GM23338 (cell line): ENCODE measurements around the gene ACTG1. TPM values are rescaled to one million over a fixed set of nuclear protein-coding genes. Genes with fewer than 3 reads are reported as not detected.

ENCODE experiments used
- ATAC-seq: fragments of 200-7000 bp; cut with Tn5 transposase; 3 replicates; pipeline ENCODE4 v1.9.1; 2020
- DNase-seq: peaks from one replicate; pipeline ENCODE4 v3.0.0-alpha.2; 2015; ENCODE audit warnings: low spot score
- H2AFZ ChIP-seq: fragments of 200-600 bp; sonication (generic); 2 replicates; pipeline ENCODE4 v1.8.0; 2016; ENCODE audit warnings: antibody characterized with exemption, mild to moderate bottlenecking, moderate library complexity
- H3F3A ChIP-seq: fragments of 200-600 bp; sonication (generic); replicated peaks from 2 replicates; pipeline ENCODE4 v1.8.0; 2017; ENCODE audit warnings: antibody characterized with exemption, mixed run types, low read depth
- H3K27ac ChIP-seq: fragments of 200-600 bp; sonication (generic); 2 replicates; pipeline ENCODE4 v1.6.1; 2016; ENCODE audit warnings: low read depth
- H3K27me3 ChIP-seq: fragments of 200-600 bp; sonication (generic); 2 replicates; pipeline ENCODE4 v1.8.0; 2016; ENCODE audit warnings: mild to moderate bottlenecking, mixed run types, moderate library complexity; ENCODE audit not compliant: insufficient read depth
- H3K36me3 ChIP-seq: fragments of 200-600 bp; sonication (generic); 2 replicates; pipeline ENCODE4 v1.8.0; 2016; ENCODE audit warnings: mild to moderate bottlenecking; ENCODE audit not compliant: insufficient read depth
- H3K4me1 ChIP-seq: fragments of 200-600 bp; sonication (generic); 2 replicates; pipeline ENCODE4 v1.8.0; 2016; ENCODE audit warnings: mild to moderate bottlenecking, moderate library complexity; ENCODE audit not compliant: insufficient read depth
- H3K4me2 ChIP-seq: fragments of 200-600 bp; sonication (generic); 2 replicates; pipeline ENCODE4 v1.7.1; 2017; ENCODE audit warnings: mixed run types
- H3K4me3 ChIP-seq: fragments of 200-600 bp; sonication (generic); 2 replicates; pipeline ENCODE4 v1.6.1; 2016; ENCODE audit warnings: mixed run types
- H3K79me2 ChIP-seq: fragments of 200-600 bp; sonication (generic); replicated peaks from 2 replicates; pipeline ENCODE4 v1.8.0; 2017; ENCODE audit warnings: mild to moderate bottlenecking; ENCODE audit not compliant: insufficient read depth
- H3K9me2 ChIP-seq: fragments of 200-600 bp; sonication (generic); 2 replicates; pipeline ENCODE4 v1.8.0; 2017; ENCODE audit not compliant: insufficient read depth
- H4K20me1 ChIP-seq: fragments of 200-600 bp; sonication (generic); replicated peaks from 2 replicates; pipeline ENCODE4 v1.8.0; 2017; ENCODE audit warnings: mild to moderate bottlenecking; ENCODE audit not compliant: insufficient read depth
- H3K27ac Mint-ChIP-seq: 2 replicates; pipeline ENCODE4 v1.8.0; 2020; ENCODE audit warnings: inconsistent platforms, mild to moderate bottlenecking, moderate library complexity, mixed read lengths
- H3K27me3 Mint-ChIP-seq: 3 replicates; pipeline ENCODE4 v1.8.0; 2022; ENCODE audit warnings: low read depth, mild to moderate bottlenecking, moderate library complexity, mixed read lengths, inconsistent platforms; ENCODE audit not compliant: insufficient read depth, poor library complexity
- H3K36me3 Mint-ChIP-seq: 3 replicates; pipeline ENCODE4 v1.8.0; 2021; ENCODE audit warnings: low read depth, mild to moderate bottlenecking, inconsistent platforms, moderate library complexity, mixed read lengths
- H3K4me1 Mint-ChIP-seq: 3 replicates; pipeline ENCODE4 v1.8.0; 2020; ENCODE audit warnings: mild to moderate bottlenecking, inconsistent platforms, mixed read lengths
- H3K4me3 Mint-ChIP-seq: 3 replicates; pipeline ENCODE4 v1.8.0; 2021; ENCODE audit warnings: moderate library complexity, mild to moderate bottlenecking, inconsistent platforms, mixed read lengths
- H3K9me3 Mint-ChIP-seq: 3 replicates; pipeline ENCODE4 v1.8.0; 2020; ENCODE audit warnings: moderate library complexity, mild to moderate bottlenecking, inconsistent platforms, mixed read lengths
- CREB1 ChIP-seq: fragments of 250-450 bp; sonication (Bioruptor Pico); IDR thresholded peaks from 2 replicates; pipeline ENCODE4 v1.5.0; 2020; ENCODE audit warnings: low read depth, mild to moderate bottlenecking, moderate library complexity
- CTCF ChIP-seq, 2 experiments: fragments of 200-600 bp in 1 of 2; sonication (generic) in 1 of 2; conservative IDR thresholded peaks; 2 replicates each; pipeline versions ENCODE4 v1.5.1 to v1.6.1; 2016 to 2017; ENCODE audit warnings: antibody characterized with exemption in 2 of 2, low read depth in 2 of 2, mild to moderate bottlenecking in 2 of 2, moderate library complexity in 1 of 2
- ETS1 ChIP-seq: IDR thresholded peaks from 2 replicates; pipeline ENCODE4 v1.6.1; 2016; ENCODE audit warnings: antibody characterized with exemption
- EZH2 ChIP-seq: fragments of 200-600 bp; sonication (generic); IDR thresholded peaks from one replicate; pipeline ENCODE4 v1.8.0; 2017; ENCODE audit warnings: antibody characterized with exemption, mild to moderate bottlenecking, low read depth; ENCODE audit not compliant: unreplicated experiment
- EZH2phosphoT487 ChIP-seq: fragments of 200-600 bp; sonication (generic); IDR thresholded peaks from one replicate; pipeline ENCODE4 v1.8.1; 2018; ENCODE audit warnings: antibody characterized with exemption; ENCODE audit not compliant: unreplicated experiment
- JUNB ChIP-seq: IDR thresholded peaks from one replicate; pipeline ENCODE4 v1.6.1; 2016; ENCODE audit warnings: antibody characterized with exemption; ENCODE audit not compliant: unreplicated experiment
- NANOG ChIP-seq: IDR thresholded peaks from 2 replicates; pipeline ENCODE4 v1.6.1; 2016; ENCODE audit warnings: antibody characterized with exemption, borderline replicate concordance
- POLR2AphosphoS5 ChIP-seq: IDR thresholded peaks from 2 replicates; pipeline ENCODE4 v1.6.1; 2016; ENCODE audit warnings: antibody characterized with exemption, low read depth
- REST ChIP-seq: IDR thresholded peaks from one replicate; pipeline ENCODE4 v1.6.1; 2018; ENCODE audit warnings: antibody characterized with exemption; ENCODE audit not compliant: unreplicated experiment
- STAT1 ChIP-seq: IDR thresholded peaks from one replicate; pipeline ENCODE4 v1.6.1; 2016; ENCODE audit warnings: antibody characterized with exemption; ENCODE audit not compliant: unreplicated experiment
- ZNF114 ChIP-seq: fragments of 250-450 bp; sonication (Bioruptor Pico); IDR thresholded peaks from 2 replicates; pipeline ENCODE4 v1.5.0; 2020; ENCODE audit warnings: mild to moderate bottlenecking, moderate library complexity
- ZNF331 ChIP-seq: fragments of 250-450 bp; sonication (Bioruptor Pico); IDR thresholded peaks from 2 replicates; pipeline ENCODE4 v1.5.0; 2020; ENCODE audit warnings: low read depth, mild to moderate bottlenecking, moderate library complexity
- ZNF462 ChIP-seq: fragments of 250-450 bp; sonication (Bioruptor Pico); IDR thresholded peaks from 2 replicates; pipeline ENCODE4 v1.5.0; 2020; ENCODE audit warnings: mild to moderate bottlenecking, moderate library complexity
- polyA plus RNA-seq: library from polyadenylated mRNA; unstranded; fragments of >200 nt; fragmentation: Nextera tagmentation; extraction: Ambion mirVana; gene quantifications from 2 replicates; pipeline ENCODE4 v1.2.1, GENCODE V29; 2016
- total RNA-seq: library from RNA; depleted of rRNA; stranded (reverse); fragments of >200 nt; shearing (Covaris generic); gene quantifications from 2 replicates; pipeline ENCODE4 v1.2.3, GENCODE V29; 2014

ACTG1 gene
- total and polyA plus RNA-seq, 2 experiments from 2014 or later = 1,867 to 4,739 TPM

- ATAC-seq (no peak), DNase-seq (no peak)
- no peak overlapping the region for H3K4me3 Mint-ChIP-seq
- Histone ChIP-seq H3K79me2 (no peaks in the 10 kb centered on the region), H3K27me3 (no peaks in the 10 kb centered on the region), H3K4me2 (no peak overlapping the region), H4K20me1 (no peaks in the 10 kb centered on the region), H3K4me3 (no peak overlapping the region), H3K36me3 (no peaks in the 10 kb centered on the region), H3F3A (no peaks in the 10 kb centered on the region), H2AFZ (no peak overlapping the region), H3K27ac (no peak overlapping the region), H3K4me1 (no peaks in the 10 kb centered on the region), H3K9me2 (no peaks in the 10 kb centered on the region)
- peaks cover 8% of the 10 kb centered on the region for H3K27me3 Mint-ChIP-seq
- H3K27ac Mint-ChIP-seq = no peak overlapping the region
- no peaks in the 10 kb centered on the region for H3K36me3 Mint-ChIP-seq
- H3K4me1 Mint-ChIP-seq = peaks cover 4% of the 10 kb centered on the region; the same call in 2 of the 3 replicates
- peaks cover 3% of the 10 kb centered on the region; the same call in 2 of the 3 replicates for H3K9me3 Mint-ChIP-seq
- no peak for TF ChIP-seq NANOG
- TF ChIP-seq EZH2phosphoT487 = no peak
- no peak for TF ChIP-seq REST
- no peak for TF ChIP-seq POLR2AphosphoS5
- TF ChIP-seq CTCF (conservative IDR thresholded peaks at IDR 0.05; ENCODE audit: low read depth in 2 of 2) = no peak
- no peak for TF ChIP-seq ZNF114 (CRISPR knock-in tag)
- TF ChIP-seq STAT1 = no peak
- no peak for TF ChIP-seq ZNF462 (CRISPR knock-in tag)
- TF ChIP-seq ZNF331 (CRISPR knock-in tag) = no peak
- no peak for TF ChIP-seq EZH2
- TF ChIP-seq ETS1 = no peak
- no peak for TF ChIP-seq JUNB
- no peak for TF ChIP-seq CREB1 (CRISPR knock-in tag)
These were observed 43.9 kb downstream of the ACTG1 start for GRCh38 chr17:81468770-81469121.
